SU-DHL-6 (cell line): ENCODE results near the gene ADCY2.

ENCODE experiments used
- CTCF ChIP-seq: fragments of 200-600 bp; sonication (generic); IDR thresholded peaks from one replicate; pipeline ENCODE4 v1.5.1; 2017; ENCODE audit warnings: antibody characterized with exemption, mild to moderate bottlenecking, low read length, moderate library complexity; ENCODE audit not compliant: insufficient read depth, poor library complexity, severe bottlenecking
- EZH2phosphoT487 ChIP-seq: fragments of 200-600 bp; sonication (generic), shearing (Covaris generic); conservative IDR thresholded peaks from 2 replicates; pipeline ENCODE4 v1.6.1; 2018; ENCODE audit warnings: mild to moderate bottlenecking, antibody characterized with exemption, low read length, moderate library complexity, mixed read lengths

- TF ChIP-seq CTCF: no peak
- TF ChIP-seq EZH2phosphoT487: no peak
Observed at GRCh38 chr5:7548596-7548995, 152.7 kb downstream of the ADCY2 start.
